Measurements from ENCODE around the gene LSM5.
"Not testable (repeated sequence)": the region's sequence is repeated elsewhere in the genome, so short reads cannot be mapped to it uniquely, and the experiment has no call there.

LSM5 gene

GRCh38 chr7:32516551-32517100 lies 26.4 kb upstream of the LSM5 start:
- H3K4me1 Mint-ChIP-seq = peaks cover 56% of the 10 kb centered on the region
- H3K36me3 Mint-ChIP-seq = peaks cover 77% of the 10 kb centered on the region
- ATAC-seq = no peak
- no peak overlapping the region for H3K4me3 Mint-ChIP-seq
- no peaks in the 10 kb centered on the region for H3K27me3 Mint-ChIP-seq
- H3K27ac Mint-ChIP-seq = peak overlapping the region; percentile 79
- peaks cover 10% of the 10 kb centered on the region for H3K9me3 Mint-ChIP-seq

- H3K27me3 Mint-ChIP-seq = no peaks in the 10 kb centered on the region
- peaks cover 62% of the 10 kb centered on the region for H3K4me1 Mint-ChIP-seq
- ATAC-seq = peak; percentile 80
- H3K27ac Mint-ChIP-seq = peak overlapping the region; percentile 79
- H3K36me3 Mint-ChIP-seq = peaks cover 77% of the 10 kb centered on the region
- peaks cover 6% of the 10 kb centered on the region for H3K9me3 Mint-ChIP-seq
- peak overlapping the region; percentile 40 for H3K4me3 Mint-ChIP-seq
Measured at GRCh38 chr7:32515890-32516550, 25.8 kb upstream of the LSM5 start.

GRCh38 chr7:32513210-32513609 lies 23.0 kb upstream of the LSM5 start:
- Mint-ChIP-seq H3K4me1 (peaks cover 74% of the 10 kb centered on the region), H3K27ac (no peak overlapping the region), H3K9me3 (no peaks in the 10 kb centered on the region), H3K36me3 (peaks cover 61% of the 10 kb centered on the region), H3K27me3 (no peaks in the 10 kb centered on the region), H3K4me3 (no peak overlapping the region)
- no peak for ATAC-seq

GRCh38 chr7:32511791-32512190 lies 21.6 kb upstream of the LSM5 start:
- Mint-ChIP-seq H3K4me3 (no peak overlapping the region), H3K4me1 (peaks cover 82% of the 10 kb centered on the region), H3K27me3 (no peaks in the 10 kb centered on the region), H3K9me3 (no peaks in the 10 kb centered on the region), H3K36me3 (peaks cover 58% of the 10 kb centered on the region), H3K27ac (no peak overlapping the region)
- no peak for ATAC-seq

- Mint-ChIP-seq H3K27ac (no peak overlapping the region), H3K36me3 (peaks cover 19% of the 10 kb centered on the region), H3K27me3 (no peaks in the 10 kb centered on the region), H3K9me3 (no peaks in the 10 kb centered on the region), H3K4me1 (peaks cover 52% of the 10 kb centered on the region), H3K4me3 (no peak overlapping the region)
- ATAC-seq = no peak
Measured at GRCh38 chr7:32507414-32507813, 17.2 kb upstream of the LSM5 start.

GRCh38 chr7:32506266-32507054 lies 16.3 kb upstream of the LSM5 start:
- no peaks in the 10 kb centered on the region for H3K27me3 Mint-ChIP-seq
- no peak overlapping the region for H3K27ac Mint-ChIP-seq
- H3K4me3 Mint-ChIP-seq = no peak overlapping the region
- ATAC-seq = no peak
- peaks cover 13% of the 10 kb centered on the region for H3K36me3 Mint-ChIP-seq
- peaks cover 45% of the 10 kb centered on the region for H3K4me1 Mint-ChIP-seq
- H3K9me3 Mint-ChIP-seq = no peaks in the 10 kb centered on the region

- Mint-ChIP-seq H3K36me3 (peaks cover 17% of the 10 kb centered on the region), H3K4me3 (no peak overlapping the region), H3K27me3 (no peaks in the 10 kb centered on the region), H3K4me1 (peaks cover 42% of the 10 kb centered on the region), H3K9me3 (peaks cover 3% of the 10 kb centered on the region), H3K27ac (no peak overlapping the region)
- ATAC-seq = no peak
Measured at GRCh38 chr7:32502728-32503127, 12.5 kb upstream of the LSM5 start.

GRCh38 chr7:32501522-32501921 lies 11.3 kb upstream of the LSM5 start:
- Mint-ChIP-seq H3K27ac (peak overlapping the region; percentile 25), H3K36me3 (peaks cover 9% of the 10 kb centered on the region), H3K27me3 (no peaks in the 10 kb centered on the region), H3K4me1 (peaks cover 45% of the 10 kb centered on the region), H3K4me3 (no peak overlapping the region), H3K9me3 (peaks cover 3% of the 10 kb centered on the region)
- ATAC-seq = no peak

- ATAC-seq = peak; percentile 67
- H3K27ac Mint-ChIP-seq = peak overlapping the region; percentile 25
- H3K4me1 Mint-ChIP-seq = peaks cover 47% of the 10 kb centered on the region
- H3K4me3 Mint-ChIP-seq = peak overlapping the region; percentile 18
- peaks cover 9% of the 10 kb centered on the region for H3K36me3 Mint-ChIP-seq
- no peaks in the 10 kb centered on the region for H3K27me3 Mint-ChIP-seq
- H3K9me3 Mint-ChIP-seq = peaks cover 3% of the 10 kb centered on the region
Measured at GRCh38 chr7:32500922-32501341, 10.8 kb upstream of the LSM5 start.

GRCh38 chr7:32500216-32500615 lies 10.0 kb upstream of the LSM5 start:
- not testable (repeated sequence) for H3K9me3 Mint-ChIP-seq, H3K36me3 Mint-ChIP-seq, H3K27me3 Mint-ChIP-seq, ATAC-seq, H3K4me3 Mint-ChIP-seq
- H3K4me1 Mint-ChIP-seq = peaks cover 48% of the 10 kb centered on the region
- H3K27ac Mint-ChIP-seq = peak overlapping the region; percentile 25

- H3K27ac Mint-ChIP-seq, H3K9me3 Mint-ChIP-seq, ATAC-seq, H3K4me3 Mint-ChIP-seq, H3K36me3 Mint-ChIP-seq, H3K27me3 Mint-ChIP-seq: not testable (repeated sequence)
- H3K4me1 Mint-ChIP-seq = peaks cover 48% of the 10 kb centered on the region
Measured at GRCh38 chr7:32499755-32500154, 9.6 kb upstream of the LSM5 start.

- Mint-ChIP-seq H3K4me1 (peaks cover 35% of the 10 kb centered on the region), H3K27ac (peak overlapping the region; percentile 76), H3K9me3 (peaks cover 3% of the 10 kb centered on the region), H3K4me3 (peak overlapping the region; percentile 93), H3K36me3 (peaks cover 9% of the 10 kb centered on the region), H3K27me3 (no peaks in the 10 kb centered on the region)
- ATAC-seq = no peak
Measured at GRCh38 chr7:32496052-32496813, 6.1 kb upstream of the LSM5 start.

- H3K4me1 Mint-ChIP-seq = peaks cover 32% of the 10 kb centered on the region
- peaks cover 9% of the 10 kb centered on the region for H3K36me3 Mint-ChIP-seq
Measured at GRCh38 chr7:32495298-32496051, 5.3 kb upstream of the LSM5 start, which contains the start of gene AVL9. AVL9 (plus strand) TSS chr7:32495489; CDS start chr7:32495710, 221 bp downstream.

GRCh38 chr7:32494946-32495297 lies 4.7 kb upstream of the LSM5 start:
- no peaks in the 10 kb centered on the region for H3K27me3 Mint-ChIP-seq
- peak overlapping the region; percentile 93 for H3K4me3 Mint-ChIP-seq
- peaks cover 5% of the 10 kb centered on the region for H3K36me3 Mint-ChIP-seq
- peak; percentile 0 for ATAC-seq
- H3K27ac Mint-ChIP-seq = peak overlapping the region; percentile 76
- H3K4me1 Mint-ChIP-seq = peaks cover 26% of the 10 kb centered on the region
- H3K9me3 Mint-ChIP-seq = peaks cover 3% of the 10 kb centered on the region

More at GRCh38 chr7:32495298-32496051, 5.3 kb upstream of the LSM5 start, which contains the start of gene AVL9:
- no peaks in the 10 kb centered on the region for H3K27me3 Mint-ChIP-seq
- ATAC-seq = peak; percentile 99
- peak within 1 kb of the TSS; percentile 93 for H3K4me3 Mint-ChIP-seq
- H3K27ac Mint-ChIP-seq = peak within 1 kb of the TSS; percentile 76
- peaks cover 3% of the 10 kb centered on the region for H3K9me3 Mint-ChIP-seq

Measured in stimulated activated memory B cell treated with anti-CD40 and anti-IgM and Interleukin-4, amounts not matched to agents 10 μg/mL and 1 μg/mL and 100 μg/mL, for 72 hours (primary cell).